Lung (tissue), 12 donors: ENCODE results near the gene CPB2. TPM values are rescaled to one million over a fixed set of nuclear protein-coding genes. Genes with fewer than 3 reads are reported as not detected.

Experiments used
- ATAC-seq: fragments of 200-7000 bp; cut with Tn5 transposase; one replicate; pipeline ENCODE4 v1.9.1; 2020; ENCODE audit warnings: moderate number of reproducible peaks; ENCODE audit not compliant: insufficient read depth, low FRiP score
- DNase-seq, 3 donors: peaks; one replicate each; pipeline ENCODE4 v3.0.0-alpha.2; 2013 to 2017
- H3K27ac ChIP-seq, 2 donors: one replicate each; pipeline ENCODE4 v1.5.1; 2013; ENCODE audit warnings: mild to moderate bottlenecking in 2 of 2, moderate library complexity in 2 of 2, control low read depth in 1 of 2, inconsistent platforms in 1 of 2, low read depth in 1 of 2, low read length in 1 of 2
- H3K27me3 ChIP-seq, 3 donors: one replicate each; pipeline ENCODE4 v1.5.1; 2013; ENCODE audit warnings: low read length in 2 of 3; ENCODE audit not compliant: control insufficient read depth in 3 of 3, insufficient read depth in 3 of 3
- H3K36me3 ChIP-seq, 4 donors: one replicate each; pipeline ENCODE4 v1.5.1; 2013; ENCODE audit warnings: low read length in 4 of 4, mild to moderate bottlenecking in 1 of 4, moderate library complexity in 1 of 4; ENCODE audit not compliant: control insufficient read depth in 4 of 4, insufficient read depth in 4 of 4
- H3K4me1 ChIP-seq, 5 donors: one replicate each; pipeline ENCODE4 v1.5.1; 2013; ENCODE audit warnings: low read length in 5 of 5, mild to moderate bottlenecking in 2 of 5, moderate library complexity in 1 of 5; ENCODE audit not compliant: control insufficient read depth in 5 of 5, insufficient read depth in 5 of 5
- H3K4me3 ChIP-seq: one replicate; pipeline ENCODE4 v1.5.1; 2013; ENCODE audit warnings: mild to moderate bottlenecking, control low read depth, moderate library complexity
- H3K9ac ChIP-seq, 2 donors: one replicate each; pipeline ENCODE4 v1.5.1; 2013; ENCODE audit warnings: low read length in 2 of 2, control low read depth in 1 of 2; ENCODE audit not compliant: insufficient read depth in 1 of 2
- H3K9me3 ChIP-seq, 4 donors: one replicate each; pipeline ENCODE4 v1.5.1; 2013; ENCODE audit warnings: low read length in 3 of 4, mild to moderate bottlenecking in 1 of 4, moderate library complexity in 1 of 4; ENCODE audit not compliant: control insufficient read depth in 4 of 4, insufficient read depth in 3 of 4
- whole genome bisulfite sequencing, 2 donors: extraction: QIAGEN DNeasy Blood & Tissue Kit; methylation state at CpG; one replicate each; pipeline ENCODE4 v1.1.7; 2013; 5-methylcytosine and 5-hydroxymethylcytosine counted together
- polyA plus RNA-seq, 2 donors: library from polyadenylated mRNA; stranded (reverse); fragments of 200-250 nt; gene quantifications; one replicate each; pipeline ENCODE4 v1.2.1, GENCODE V29; 2013
- total RNA-seq, 2 donors: library from RNA; depleted of rRNA in 1 of 2; stranded (reverse); fragments of >200 nt in 1 of 2; gene quantifications; one replicate each; pipeline ENCODE4 v1.2.1, GENCODE V29; 2014 to 2021
- TF ChIP-seq, protein P1 (sequence below): IDR thresholded peaks from 2 replicates; pipeline ENCODE4 v1.5.1; 2012; ENCODE audit warnings: mild to moderate bottlenecking; ENCODE audit errors: control extremely low read depth, extremely low read depth
- donor health status: control.
- donor health status: control.
- donor health status: Bipolar disorder and iron deficiency.
- donor health status: healthy.
- donor health status: DM: yes; HTN: yes; CAD: no.

CPB2 gene
- total and polyA plus RNA-seq, 4 donors, result 1.7 to 19.7 (median 16.7) TPM; not detected in 1

- no peak overlapping the region for H3K4me3 ChIP-seq
- no peak overlapping the region for H3K27ac ChIP-seq
- DNase-seq (no peak), ATAC-seq (no peak)
- 96 to 98% methylated on average over 7 of the region's 7 CpGs for WGBS, 2 donors
- H3K27me3 ChIP-seq, result no peaks in the 10 kb centered on the region
- no peak overlapping the region for H3K9ac ChIP-seq
- H3K4me1 ChIP-seq, result peaks cover 0 to 4% (median 0%) of the 10 kb centered on the region in 5 donors
- H3K9me3 ChIP-seq, result no peaks in the 10 kb centered on the region
- H3K36me3 ChIP-seq, result no peaks in the 10 kb centered on the region
- TF ChIP-seq, protein P1, sequence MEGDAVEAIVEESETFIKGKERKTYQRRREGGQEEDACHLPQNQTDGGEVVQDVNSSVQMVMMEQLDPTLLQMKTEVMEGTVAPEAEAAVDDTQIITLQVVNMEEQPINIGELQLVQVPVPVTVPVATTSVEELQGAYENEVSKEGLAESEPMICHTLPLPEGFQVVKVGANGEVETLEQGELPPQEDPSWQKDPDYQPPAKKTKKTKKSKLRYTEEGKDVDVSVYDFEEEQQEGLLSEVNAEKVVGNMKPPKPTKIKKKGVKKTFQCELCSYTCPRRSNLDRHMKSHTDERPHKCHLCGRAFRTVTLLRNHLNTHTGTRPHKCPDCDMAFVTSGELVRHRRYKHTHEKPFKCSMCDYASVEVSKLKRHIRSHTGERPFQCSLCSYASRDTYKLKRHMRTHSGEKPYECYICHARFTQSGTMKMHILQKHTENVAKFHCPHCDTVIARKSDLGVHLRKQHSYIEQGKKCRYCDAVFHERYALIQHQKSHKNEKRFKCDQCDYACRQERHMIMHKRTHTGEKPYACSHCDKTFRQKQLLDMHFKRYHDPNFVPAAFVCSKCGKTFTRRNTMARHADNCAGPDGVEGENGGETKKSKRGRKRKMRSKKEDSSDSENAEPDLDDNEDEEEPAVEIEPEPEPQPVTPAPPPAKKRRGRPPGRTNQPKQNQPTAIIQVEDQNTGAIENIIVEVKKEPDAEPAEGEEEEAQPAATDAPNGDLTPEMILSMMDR, result no peak
These were observed 1.8 kb downstream of the CPB2 start for GRCh38 chr13:46103037-46103436.

- H3K4me1 ChIP-seq, result peaks cover 0 to 4% (median 0%) of the 10 kb centered on the region in 5 donors
- no peaks in the 10 kb centered on the region for H3K36me3 ChIP-seq
- TF ChIP-seq, protein P1, result no peak
- DNase-seq, result no peak
- H3K4me3 ChIP-seq, result no peak overlapping the region
- no peak overlapping the region for H3K27ac ChIP-seq
- H3K9me3 ChIP-seq, result no peaks in the 10 kb centered on the region
- no peaks in the 10 kb centered on the region for H3K27me3 ChIP-seq
- no peak overlapping the region for H3K9ac ChIP-seq
- ATAC-seq, result no peak
These were observed 2.6 kb downstream of the CPB2 start for GRCh38 chr13:46102255-46102605.

DNA sequence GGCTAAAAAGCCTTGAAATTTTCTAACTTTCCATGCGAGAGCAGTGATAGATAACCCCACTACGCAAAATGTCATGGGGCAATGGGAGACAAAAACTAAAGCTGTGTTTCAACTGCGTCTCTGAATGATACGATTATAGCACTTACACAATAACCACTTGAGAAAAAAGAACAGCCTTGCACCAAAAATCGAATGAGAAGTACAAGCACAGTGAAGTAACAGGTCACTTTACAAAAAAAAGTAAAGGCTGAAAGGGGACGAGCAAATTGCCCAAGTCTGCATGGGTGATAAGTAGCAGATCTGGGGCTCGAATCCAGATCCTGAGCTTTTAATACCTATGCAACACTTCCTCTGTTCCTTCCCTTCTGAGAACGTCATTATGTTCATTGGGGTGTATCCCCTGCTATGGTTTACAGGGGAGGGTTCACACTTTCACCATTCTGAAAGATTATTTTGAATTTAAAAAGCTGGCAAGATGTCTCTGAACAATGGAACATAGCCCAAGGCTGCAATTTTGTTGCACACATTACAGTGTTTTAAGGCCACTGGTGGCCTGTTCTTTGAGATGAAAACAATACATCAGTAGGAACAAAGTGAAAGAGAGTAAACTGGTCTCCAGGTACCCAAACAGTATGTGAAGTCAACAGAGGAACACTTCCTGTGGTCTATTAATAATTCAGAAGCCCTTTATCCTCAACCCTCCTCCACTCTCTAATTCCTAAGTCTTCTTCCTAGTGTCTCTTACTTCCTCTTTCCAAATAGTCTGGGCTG, 3.2 kb downstream of the CPB2 start:
- Histone ChIP-seq H3K9me3 (peaks cover 0 to 2% (median 0%) of the 10 kb centered on the region in 4 donors), H3K9ac (no peak overlapping the region), H3K36me3 (no peaks in the 10 kb centered on the region), H3K4me3 (no peak overlapping the region), H3K27ac (peak overlapping the region in 1 of 2 donors; percentile 9), H3K27me3 (no peaks in the 10 kb centered on the region), H3K4me1 (peaks cover 0 to 4% (median 0%) of the 10 kb centered on the region in 5 donors)
- 43 to 46% methylated on average over 8 of the region's 8 CpGs for WGBS, 2 donors
- TF ChIP-seq, protein P1, result no peak
- no peak for ATAC-seq
- peak in 1 of 3 donors; percentile 7 for DNase-seq
